BE2C (cell line): ENCODE measurements around the gene PRRG1.
A peak's percentile ranks its signal among the peaks of the same experiment; 100 is the strongest.

Experiments used
- DNase-seq: peaks from one replicate; pipeline ENCODE4 v3.0.0-alpha.2; 2020
- H3K27me3 ChIP-seq: fragments of 250-450 bp; sonication (Bioruptor Pico); 2 replicates; pipeline ENCODE4 v1.5.1; 2020; ENCODE audit warnings: mild to moderate bottlenecking
- H3K36me3 ChIP-seq: fragments of 250-450 bp; sonication (Bioruptor Pico); 2 replicates; pipeline ENCODE4 v1.5.1; 2020; ENCODE audit warnings: mild to moderate bottlenecking
- H3K4me1 ChIP-seq: fragments of 250-450 bp; sonication (Bioruptor Pico); 2 replicates; pipeline ENCODE4 v1.5.1; 2020
- H3K4me3 ChIP-seq: 2 replicates; pipeline ENCODE4 v1.5.1; 2011; ENCODE audit warnings: low read depth, low read length
- H3K9me3 ChIP-seq: fragments of 250-450 bp; sonication (Bioruptor Pico); 2 replicates; pipeline ENCODE4 v1.5.1; 2020
- CTCF ChIP-seq: IDR thresholded peaks from 2 replicates; pipeline ENCODE4 v1.5.1; 2012; ENCODE audit warnings: mild to moderate bottlenecking, low read depth, low read length

Gene PRRG1

GRCh38 chrX:37348971-37349220, 268 bp upstream of the PRRG1 start:
- H3K27me3 ChIP-seq, result no peaks in the 10 kb centered on the region
- peak overlapping the region; percentile 63 for H3K4me3 ChIP-seq
- no peaks in the 10 kb centered on the region for H3K9me3 ChIP-seq
- no peaks in the 10 kb centered on the region for H3K4me1 ChIP-seq
- no peak for TF ChIP-seq CTCF
- H3K36me3 ChIP-seq, result no peaks in the 10 kb centered on the region
- no peak for DNase-seq

GRCh38 chrX:37350034-37350365, 836 bp downstream of the PRRG1 start:
- no peak for TF ChIP-seq CTCF

GRCh38 chrX:37353646-37354045, 4.5 kb downstream of the PRRG1 start:
- no peak for TF ChIP-seq CTCF

More at GRCh38 chrX:37350034-37350365, 836 bp downstream of the PRRG1 start:
- Histone ChIP-seq H3K36me3 (no peaks in the 10 kb centered on the region), H3K9me3 (no peaks in the 10 kb centered on the region), H3K4me3 (peak overlapping the region; percentile 84), H3K27me3 (no peaks in the 10 kb centered on the region), H3K4me1 (no peaks in the 10 kb centered on the region)
- DNase-seq, result no peak

GRCh38 chrX:37357436-37357835, 8.3 kb downstream of the PRRG1 start:
- H3K4me3 ChIP-seq, result no peak overlapping the region

More at GRCh38 chrX:37353646-37354045, 4.5 kb downstream of the PRRG1 start:
- Histone ChIP-seq H3K4me1 (no peaks in the 10 kb centered on the region), H3K36me3 (no peaks in the 10 kb centered on the region), H3K4me3 (no peak overlapping the region), H3K27me3 (no peaks in the 10 kb centered on the region), H3K9me3 (no peaks in the 10 kb centered on the region)
- DNase-seq, result no peak

GRCh38 chrX:37361596-37361995, 12.4 kb downstream of the PRRG1 start:
- Histone ChIP-seq H3K9me3 (no peaks in the 10 kb centered on the region), H3K4me3 (no peak overlapping the region), H3K27me3 (no peaks in the 10 kb centered on the region), H3K4me1 (no peaks in the 10 kb centered on the region), H3K36me3 (no peaks in the 10 kb centered on the region)
- no peak for TF ChIP-seq CTCF
- no peak for DNase-seq

More at GRCh38 chrX:37357436-37357835, 8.3 kb downstream of the PRRG1 start:
- no peaks in the 10 kb centered on the region for H3K27me3 ChIP-seq
- no peak for DNase-seq
- TF ChIP-seq CTCF, result no peak
- H3K36me3 ChIP-seq, result no peaks in the 10 kb centered on the region
- no peaks in the 10 kb centered on the region for H3K9me3 ChIP-seq
- no peaks in the 10 kb centered on the region for H3K4me1 ChIP-seq

- no peak for TF ChIP-seq CTCF
- no peak for DNase-seq
- H3K4me3 ChIP-seq, result no peak overlapping the region
These were observed 15.5 kb downstream of the PRRG1 start for GRCh38 chrX:37364666-37365065.

More at GRCh38 chrX:37364666-37365065, 15.5 kb downstream of the PRRG1 start:
- Histone ChIP-seq H3K27me3 (no peaks in the 10 kb centered on the region), H3K36me3 (no peaks in the 10 kb centered on the region), H3K9me3 (no peaks in the 10 kb centered on the region), H3K4me1 (no peaks in the 10 kb centered on the region)
